NCI-H2196 treated with DMSO at 0.1 percent for 48 hours (cell line): ENCODE data around the gene ADNP2.

Source experiments
- DNase-seq: peaks from one replicate; lab custom pipeline; 2025; ENCODE audit not compliant: unreplicated experiment; lab: John Stamatoyannopoulos, UW

Gene ADNP2

DNA sequence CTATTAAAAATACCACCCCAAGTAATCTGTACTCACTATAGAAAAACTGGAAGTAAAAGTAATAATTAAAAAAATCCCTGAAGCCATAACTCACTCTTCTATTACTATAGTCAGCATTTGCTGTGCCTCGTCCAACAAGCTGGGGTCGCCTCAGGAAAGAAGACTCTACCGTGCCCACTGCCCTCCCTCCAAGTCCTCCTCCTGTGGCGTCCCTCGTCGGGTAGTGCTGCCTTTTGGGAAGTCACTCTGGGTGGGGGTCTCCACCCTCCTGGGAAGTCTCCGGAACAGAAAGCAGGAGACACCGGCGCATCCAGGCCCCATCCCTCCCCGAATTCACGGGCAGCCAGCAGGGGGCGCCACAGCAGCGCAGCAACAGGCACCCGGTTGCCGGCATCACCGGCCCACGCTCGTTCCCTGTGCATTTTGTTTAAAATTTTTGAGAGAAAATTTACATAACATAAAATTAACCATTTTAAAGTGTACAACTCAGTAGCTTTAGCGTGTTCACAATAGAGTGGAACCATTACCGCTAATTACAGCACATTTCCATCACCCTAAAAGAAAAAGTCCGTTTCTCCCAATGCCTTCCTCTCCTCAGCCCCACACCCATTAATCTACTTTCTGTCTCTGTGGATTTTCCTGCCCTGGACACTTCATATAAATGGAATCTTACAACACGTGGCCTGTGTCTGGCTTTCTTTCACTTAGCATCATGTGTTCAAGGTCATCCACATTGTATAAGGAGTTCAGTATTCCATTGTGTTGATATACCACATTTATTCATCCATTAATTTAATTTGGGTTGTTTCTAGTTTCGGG is 62.2 kb downstream of the ADNP2 start:
- DNase-seq: no peak

DNA sequence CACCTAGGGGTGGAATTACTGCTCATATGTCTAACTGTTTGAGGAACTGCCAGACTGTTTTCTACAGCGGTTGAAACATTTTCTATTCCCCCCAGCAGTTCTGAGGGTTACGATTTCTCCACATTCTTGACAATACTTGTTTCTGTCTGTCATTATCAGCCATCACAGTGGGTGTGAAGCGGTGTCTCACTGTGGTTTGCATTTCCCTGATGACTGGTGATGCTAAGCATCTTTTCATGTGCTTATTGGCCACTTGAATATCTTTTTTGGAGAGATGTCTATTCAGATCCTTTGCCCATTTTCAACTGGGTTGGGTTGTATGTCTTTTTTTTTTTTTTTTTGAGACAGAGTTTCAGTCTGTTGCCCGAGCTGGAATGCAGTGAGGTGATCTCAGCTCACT is 63.0 kb downstream of the ADNP2 start:
- DNase-seq: no peak

DNA sequence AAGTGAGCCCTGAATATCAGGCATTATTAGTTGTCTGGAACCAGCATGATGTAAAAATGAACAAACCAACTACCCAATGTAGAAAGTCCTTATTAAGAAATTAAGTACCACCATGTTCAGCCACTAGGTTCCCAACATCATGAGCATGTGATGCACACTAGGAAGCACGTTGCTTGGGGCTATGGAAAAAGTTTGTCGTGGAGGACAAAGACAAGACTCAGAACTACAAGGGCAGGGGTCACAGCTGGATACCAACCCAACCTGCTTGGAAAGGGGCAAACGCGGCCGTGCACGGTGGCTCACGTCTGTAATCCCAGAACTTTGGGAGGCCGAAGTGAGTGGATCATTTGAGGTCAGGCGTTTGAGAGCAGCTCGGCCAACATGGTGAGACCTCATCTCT is 64.0 kb downstream of the ADNP2 start:
- no peak for DNase-seq

DNA sequence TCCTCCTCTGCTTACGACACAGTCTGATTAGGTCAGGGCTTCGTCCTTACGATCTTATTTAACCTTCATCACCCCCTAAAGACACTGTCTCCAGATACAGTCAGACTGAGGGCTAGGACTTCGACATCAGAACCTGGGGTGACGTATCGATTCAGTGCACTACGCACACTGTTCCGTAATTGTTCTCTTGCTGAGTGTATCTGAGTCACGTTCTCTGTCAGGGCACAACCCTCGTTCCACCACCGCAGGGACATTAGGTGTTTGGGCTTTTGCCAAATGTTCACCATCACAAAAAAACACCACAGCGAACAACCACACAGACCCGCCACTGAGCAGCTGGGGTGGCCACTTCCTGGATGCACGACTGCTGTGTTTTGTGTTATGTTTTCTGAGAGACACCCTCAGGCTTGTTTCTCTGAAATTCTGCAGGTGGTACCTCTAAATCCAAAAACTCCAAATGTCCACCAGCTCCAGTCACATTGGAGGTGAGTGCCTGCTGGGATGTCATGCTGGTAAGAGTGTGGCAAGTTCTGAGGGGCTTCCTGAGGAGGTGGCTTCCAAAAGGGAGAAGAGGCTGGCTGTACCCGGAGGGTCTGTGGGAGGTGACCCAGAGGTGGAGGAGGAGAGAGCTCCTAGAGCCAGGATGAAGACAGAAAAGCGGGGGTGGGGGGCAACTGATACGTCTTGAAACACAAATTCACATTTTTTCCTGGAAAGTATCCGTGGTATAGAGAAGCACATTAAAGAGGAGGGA is 66.6 kb downstream of the ADNP2 start:
- no peak for DNase-seq

DNA sequence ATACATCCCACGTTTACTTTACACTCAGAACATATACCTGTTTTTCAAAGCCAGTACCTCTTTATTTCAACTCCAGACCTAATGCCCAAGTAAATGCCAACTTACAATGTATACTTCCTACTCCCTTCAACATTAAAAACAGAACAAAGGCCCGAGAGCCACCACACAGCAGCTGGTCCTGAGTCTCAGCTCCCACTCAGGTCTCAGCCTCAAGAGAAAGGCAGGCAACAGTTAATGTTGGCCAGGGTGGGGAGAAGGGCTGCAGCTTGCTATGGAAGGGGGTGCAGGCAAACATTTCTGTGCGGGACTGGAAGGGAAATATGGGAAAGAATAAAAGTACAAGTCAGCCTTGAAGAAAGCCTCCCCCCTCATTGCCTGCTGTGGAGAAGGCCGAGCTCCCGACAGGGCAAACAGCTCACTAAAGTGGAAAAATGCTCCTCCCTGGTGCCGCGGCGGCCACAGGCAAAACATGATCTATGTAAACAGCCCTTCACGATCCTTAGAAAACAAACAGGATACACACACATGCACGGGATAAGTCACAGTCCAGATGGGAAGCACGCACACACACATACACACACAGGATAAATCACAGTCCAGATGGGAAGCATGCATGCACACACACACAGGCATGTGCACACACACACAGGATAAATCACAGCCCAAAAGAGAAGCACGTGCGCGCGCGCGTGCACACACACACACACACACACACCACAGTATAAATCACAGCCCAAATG is 67.4 kb downstream of the ADNP2 start:
- no peak for DNase-seq

DNA sequence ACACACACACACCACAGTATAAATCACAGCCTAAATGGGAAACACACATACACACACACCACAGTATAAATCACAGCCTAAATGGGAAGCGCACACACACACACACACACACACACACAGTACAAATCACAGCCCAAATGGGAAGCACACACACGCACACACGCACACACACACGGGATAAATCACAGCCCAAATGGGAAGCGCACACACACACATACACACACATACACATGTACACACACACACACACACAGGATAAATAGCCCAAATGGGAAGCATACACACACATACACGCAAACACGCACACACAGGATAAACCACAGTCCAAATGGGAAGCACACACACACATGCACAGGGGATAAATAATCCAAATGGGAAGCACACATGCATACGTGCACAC is 68.1 kb downstream of the ADNP2 start:
- DNase-seq: no peak

DNA sequence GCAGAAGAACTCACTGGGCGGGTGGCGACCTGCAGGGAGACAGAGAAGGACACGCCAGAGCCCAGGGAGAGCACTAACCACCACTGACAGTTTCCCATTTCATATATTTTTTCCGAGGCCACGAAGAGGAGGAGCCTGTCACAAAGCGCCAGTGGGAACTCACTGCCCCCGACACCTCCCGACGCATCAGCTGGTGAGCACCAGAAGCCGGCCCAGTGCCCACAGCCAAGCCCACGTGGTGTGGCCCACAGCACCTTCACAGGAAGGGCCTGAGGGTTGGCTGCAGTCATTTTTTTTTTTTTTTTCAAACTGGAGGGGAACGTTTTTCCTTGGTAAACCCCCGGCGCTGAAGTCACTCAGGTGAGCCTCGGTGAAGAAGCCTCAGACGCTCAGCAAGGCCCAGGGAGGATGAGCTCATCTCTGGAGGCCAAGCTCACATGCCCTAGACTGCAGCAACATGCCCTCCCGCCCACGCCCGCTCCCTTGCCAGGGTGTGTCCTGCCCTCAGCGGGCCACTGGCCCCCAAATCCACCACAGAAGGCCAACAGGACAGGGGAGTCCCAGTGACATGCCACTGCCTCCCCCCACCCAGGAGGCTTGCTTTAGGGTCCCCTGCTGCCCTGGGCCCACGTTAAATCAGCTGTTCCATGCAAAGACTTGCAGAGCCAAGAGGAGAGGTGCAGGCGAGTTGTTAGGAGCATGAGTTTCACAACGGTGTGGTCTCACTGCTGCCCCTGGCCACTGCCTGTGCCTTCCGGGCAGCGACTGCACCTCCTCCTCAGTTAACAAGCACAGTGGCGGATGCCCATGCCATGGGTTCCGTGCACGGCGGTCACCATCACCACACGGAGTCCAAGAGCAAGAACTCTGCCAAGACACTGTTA is 70.1 kb downstream of the ADNP2 start:
- no peak for DNase-seq

DNA sequence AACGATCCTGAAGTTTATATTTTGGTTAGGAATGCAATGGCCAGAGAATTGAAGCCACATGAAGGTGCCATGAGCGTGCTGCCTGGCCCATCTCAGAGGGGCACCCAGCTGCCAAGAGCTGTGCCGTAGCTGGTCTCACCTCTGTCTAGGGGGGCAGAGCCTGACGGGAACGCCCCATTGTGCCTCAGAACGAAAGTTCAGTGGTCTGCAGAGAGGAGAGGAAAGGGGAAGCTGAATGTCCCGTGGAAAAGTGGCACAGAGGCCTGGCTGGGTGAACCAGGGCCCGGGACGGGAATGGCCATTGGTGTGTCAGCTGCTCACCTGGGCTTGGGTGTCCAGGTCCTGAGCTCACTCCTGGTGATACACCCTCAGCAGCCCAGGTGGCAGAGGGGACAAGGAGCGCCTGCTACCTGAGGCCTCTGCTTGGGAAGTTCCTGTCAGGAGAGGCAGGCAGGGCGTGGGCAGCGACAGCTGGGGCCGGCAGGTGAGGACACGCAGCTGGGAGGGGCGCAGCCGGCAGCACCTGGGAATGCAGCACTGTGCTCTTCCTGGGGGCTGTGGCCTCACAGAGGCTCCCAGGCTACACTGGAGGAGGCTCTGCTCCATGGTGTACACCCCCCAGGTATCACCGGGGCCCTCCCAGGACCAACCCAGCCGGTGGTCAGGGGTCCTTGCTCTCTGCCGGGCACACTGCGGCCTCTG is 70.9 kb downstream of the ADNP2 start:
- DNase-seq: no peak

DNA sequence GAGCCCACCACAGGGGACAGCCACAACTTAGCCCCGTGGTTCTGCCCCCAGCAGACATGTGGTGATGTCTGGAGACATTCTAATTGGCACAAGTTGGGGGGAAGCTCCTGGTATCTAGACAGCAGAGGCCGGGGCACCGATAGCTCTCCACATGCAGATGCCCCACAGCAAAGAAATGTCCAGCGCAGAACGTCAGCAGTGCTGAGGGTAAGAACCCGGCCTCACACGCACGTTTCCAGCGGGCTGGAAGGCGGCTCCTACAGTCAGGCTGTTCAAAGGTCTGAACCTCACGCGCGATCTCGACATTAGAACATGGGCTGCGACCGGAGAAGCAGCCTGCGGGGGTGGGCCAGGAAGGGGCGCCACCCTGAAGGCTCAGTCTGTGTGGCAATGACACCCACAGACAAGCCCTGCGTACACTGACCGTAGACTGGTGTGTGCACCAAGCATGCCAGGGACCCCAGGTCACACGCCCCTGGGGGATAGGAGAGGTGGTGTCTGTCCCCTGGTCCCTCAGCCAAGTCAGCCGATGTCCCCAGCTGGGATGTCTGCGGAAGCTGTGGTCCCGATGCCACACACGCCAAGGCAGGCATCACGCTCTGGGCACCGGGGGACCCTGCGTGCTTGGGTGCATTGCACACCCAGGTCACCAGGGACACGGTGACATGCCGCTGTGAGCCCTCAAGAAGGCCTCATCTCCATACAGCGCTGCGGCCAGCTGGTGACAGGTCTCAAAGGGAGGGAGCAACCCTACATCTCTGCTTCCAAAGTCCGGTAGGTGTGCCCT is 71.9 kb downstream of the ADNP2 start:
- DNase-seq: no peak

DNA sequence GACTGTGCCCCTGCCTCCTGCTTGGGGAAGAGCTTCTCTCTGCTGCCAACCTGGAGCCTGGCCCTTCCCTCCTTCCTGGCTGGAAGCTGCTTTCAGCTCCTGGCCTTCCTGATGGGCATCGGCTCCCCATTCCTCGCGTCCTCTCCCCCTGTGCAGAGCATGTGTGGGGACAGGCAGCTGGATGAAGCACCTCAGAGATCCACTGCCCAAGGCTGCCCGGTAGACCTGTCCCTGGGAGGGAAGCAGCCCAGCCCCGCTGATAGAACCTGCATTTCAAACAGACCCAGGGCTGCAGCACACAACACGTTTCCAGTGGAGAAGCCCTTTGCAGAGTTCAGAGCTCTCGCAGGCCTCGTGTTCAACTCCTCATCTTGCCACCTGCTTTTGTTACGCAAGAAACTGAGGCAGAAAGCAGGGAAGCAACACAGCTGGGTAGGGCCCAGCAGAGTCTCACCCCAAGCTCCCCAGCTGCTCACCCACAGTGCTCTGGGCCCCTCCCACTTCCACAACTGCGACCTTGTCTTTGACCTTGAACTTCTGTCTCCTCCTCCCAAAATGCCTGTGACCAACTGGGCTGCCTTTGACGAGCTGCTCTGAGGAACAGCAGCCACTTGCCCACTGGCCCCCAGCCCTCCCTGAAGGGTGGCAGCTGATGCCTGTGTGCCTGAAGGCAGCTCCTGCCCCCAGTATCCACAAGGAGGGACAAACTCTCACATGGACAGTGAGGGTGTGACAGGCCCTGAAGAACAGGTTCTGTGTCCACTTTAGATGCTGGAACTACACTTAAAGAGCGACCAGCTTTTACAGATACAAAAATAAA is 72.8 kb downstream of the ADNP2 start:
- DNase-seq: no peak

DNA sequence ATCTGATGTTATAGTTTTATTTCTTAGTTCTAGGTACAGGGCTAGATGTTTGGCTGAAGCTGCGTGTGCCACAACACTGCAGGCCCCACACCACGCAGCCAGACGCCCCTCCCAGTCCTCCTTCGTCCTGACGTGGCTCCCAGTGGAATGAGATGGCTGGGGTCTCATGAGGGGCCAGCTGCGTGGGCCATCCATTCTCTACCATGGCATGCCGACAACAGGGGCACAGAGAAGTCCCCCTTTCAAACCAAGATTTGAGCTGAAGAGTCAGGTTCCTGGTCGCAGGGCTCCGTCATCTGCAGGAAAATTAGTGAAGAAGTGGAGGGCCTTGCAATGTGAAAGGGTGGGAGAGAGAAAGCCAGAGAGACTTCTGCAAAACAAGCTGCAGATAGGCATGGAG is 73.8 kb downstream of the ADNP2 start:
- no peak for DNase-seq

DNA sequence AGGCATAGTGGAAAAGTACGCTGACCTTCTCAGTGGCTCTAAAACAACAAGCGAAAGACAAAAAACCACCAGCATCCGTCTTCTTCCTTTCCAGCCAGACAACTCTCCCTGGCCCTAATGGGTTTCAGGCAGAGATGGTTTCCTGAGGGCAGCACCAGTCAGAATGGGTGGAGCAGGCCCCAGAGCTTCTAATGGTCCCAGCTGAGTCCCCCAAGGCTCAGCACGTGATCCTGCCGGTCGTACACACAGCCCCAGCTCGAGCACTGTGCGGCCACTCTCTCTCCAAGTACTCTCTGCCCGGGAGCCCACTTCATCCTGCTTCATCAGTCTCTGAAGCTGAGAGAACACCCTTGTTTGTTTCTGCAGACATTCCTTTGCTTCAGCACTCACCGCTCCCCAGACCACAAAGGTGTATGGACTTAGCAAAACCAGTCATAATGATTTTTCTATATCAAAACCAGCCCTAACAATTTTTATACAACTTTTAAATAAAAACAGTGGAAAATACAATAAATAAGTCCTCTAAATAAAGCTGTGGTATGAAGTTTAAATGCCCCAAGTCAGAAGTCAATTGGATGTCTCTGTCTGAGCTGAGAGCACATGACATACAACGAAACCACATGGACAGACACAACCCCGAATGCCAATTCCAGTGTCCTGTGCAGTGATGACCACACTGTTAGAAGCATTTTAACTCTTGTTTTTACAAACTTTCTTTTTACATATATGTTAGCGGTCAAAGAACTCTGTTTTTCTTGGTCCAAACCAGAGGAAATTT is 74.4 kb downstream of the ADNP2 start:
- DNase-seq: no peak

DNA sequence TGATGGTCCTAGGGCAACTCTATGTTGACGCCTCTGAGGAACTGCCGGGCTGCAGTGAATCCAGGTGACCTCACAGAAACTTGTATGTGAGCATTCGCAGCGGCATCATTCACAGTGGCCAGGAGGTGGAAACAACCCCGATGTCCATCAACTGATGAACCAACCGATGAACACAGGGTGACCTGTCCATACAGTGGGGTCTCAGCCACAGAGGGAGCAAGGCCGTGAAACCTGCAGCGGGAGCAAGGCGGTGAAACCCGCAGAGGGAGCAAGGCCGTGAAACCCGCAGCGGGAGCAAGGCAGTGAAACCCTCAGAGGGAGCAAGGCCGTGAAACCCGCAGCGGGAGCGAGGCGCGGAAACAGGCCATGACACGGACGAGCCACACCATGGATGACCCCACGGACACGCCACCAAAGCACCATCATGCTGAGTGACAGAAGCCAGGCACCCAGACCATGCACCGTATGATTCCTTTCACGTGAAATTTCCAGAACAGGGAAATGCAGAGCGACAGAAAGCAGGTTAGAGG is 75.2 kb downstream of the ADNP2 start:
- DNase-seq: no peak

DNA sequence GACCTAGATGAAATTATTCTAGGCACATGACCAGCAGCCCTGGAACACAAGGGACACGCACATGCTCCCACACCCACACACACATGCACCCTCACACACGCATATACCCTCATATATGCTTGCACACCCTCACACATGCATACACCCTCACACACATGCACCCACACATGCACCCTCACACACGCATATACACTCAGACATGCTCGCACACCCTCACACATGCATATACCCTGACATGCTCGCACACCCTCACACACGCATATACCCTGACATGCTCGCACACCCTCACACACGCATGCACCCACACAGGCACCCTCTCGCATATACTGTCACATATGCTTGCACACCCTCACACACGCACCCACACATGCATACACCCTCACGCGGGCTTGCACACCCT is 76.5 kb downstream of the ADNP2 start:
- DNase-seq: no peak

DNA sequence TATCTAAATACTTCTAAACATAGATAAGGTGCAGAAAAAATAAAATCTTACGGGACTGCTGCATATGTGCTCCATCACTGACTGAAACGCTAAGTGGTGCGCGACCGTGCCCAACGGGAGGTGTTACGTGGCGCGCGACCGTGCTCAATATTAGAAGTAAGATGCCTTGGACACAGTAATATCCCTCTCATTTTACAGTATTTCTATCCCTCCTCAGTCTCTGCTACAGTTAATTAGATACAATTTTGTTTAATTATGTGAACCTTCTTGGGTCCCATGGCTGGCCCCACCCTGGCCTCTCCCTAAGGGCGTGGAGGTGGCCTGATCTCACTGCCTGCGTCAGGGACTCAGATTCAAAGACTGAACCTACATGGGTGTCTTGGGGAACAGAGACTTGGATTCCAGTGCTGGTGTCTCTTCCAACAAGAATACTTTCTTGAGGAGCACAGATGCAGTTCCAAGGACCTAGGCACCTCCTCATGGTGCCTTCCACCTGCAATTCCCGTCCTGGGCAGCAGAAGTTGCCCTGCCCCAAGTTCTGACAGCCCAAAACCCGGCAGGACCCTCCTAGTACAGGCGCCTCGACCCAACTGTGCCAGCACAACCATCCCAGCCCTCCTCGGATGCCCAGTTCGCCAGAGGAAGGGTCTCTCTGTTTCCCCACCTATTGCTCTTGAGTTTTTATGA is 79.0 kb downstream of the ADNP2 start:
- DNase-seq: no peak

DNA sequence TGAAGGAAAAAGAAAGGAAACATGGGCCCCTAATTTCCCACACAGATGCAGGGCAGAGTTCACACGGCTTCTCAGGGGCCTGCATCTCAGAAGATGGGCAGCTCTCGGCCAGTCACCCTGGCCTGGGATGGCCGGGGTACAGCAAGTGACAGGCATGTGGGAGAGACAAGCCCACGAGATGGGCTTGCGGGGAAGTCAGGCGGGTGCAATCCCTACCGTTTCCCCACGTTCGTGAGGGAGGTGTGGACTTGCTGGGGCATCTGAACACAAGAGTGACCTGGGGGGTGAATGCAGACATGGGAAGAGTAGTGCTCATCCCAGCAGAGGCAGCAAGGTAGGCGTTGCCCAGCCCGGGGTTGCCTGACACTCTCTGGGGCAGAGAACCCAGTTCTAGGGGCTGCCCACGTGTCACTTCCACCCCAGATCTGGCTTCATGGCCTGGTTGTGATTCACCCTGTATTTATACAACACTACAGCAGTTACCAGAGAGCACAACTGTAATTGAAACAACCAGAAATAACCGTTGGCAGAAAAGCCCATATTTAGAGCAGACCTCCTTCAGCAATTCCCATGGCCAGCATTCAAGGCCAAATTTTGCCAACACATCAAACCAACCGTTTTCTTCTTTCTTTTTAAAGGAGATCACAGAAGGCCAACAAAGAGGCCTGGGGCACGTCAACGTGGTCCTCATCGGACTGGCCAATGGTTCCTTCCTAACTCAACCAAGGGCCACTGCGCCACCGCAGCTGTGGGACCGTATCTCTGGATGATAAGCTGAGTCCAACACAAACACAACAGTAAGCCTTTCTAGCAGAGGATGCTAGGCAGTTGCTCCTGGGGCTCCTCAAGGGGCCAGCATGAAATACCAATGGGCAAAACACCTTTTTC is 79.8 kb downstream of the ADNP2 start:
- DNase-seq: no peak
